D721Med (cell line): ENCODE results near the gene SLC22A17.

ENCODE experiments used
- DNase-seq: peaks from one replicate; pipeline ENCODE4 v3.0.0; 2011; ENCODE audit warnings: low spot score; ENCODE audit not compliant: insufficient read length
- FAIRE-seq: peaks from 2 replicates; lab custom pipeline; 2011; peaks lifted over from hg19 to GRCh38; lab: Jason Lieb, UNC
- CTCF ChIP-seq: IDR thresholded peaks from 2 replicates; pipeline ENCODE4 v1.5.1; 2012; ENCODE audit warnings: mild to moderate bottlenecking, control low read depth; ENCODE audit not compliant: insufficient read depth; ENCODE audit errors: missing control alignments

SLC22A17 gene

DNA sequence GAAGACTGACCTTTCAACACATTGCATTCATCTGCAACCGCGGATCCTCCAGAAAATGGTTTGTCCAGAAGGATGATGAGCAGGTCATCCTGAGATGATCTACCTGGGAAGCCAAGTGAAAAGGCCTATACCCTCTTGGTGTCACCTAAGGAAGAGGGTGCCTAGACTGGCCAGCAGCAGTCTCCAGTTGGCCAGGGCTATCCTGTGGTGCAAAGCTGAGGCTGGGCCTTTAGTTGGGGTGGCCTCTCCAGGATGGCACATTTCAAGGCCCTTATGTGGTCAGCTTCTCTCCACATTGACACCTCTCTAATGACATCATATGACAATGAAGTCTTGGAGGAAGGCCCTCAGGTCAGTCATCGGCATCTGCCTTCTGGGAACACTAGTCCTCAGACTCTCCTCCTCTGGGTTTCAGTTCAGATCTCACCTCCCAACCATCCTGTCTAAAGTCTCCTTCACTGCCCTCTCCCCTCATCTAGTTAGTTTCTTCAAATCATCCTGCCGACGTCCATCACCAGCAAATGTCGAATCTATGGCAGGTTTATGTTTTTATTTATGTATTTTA is 3.3 kb upstream of the SLC22A17 start:
- FAIRE-seq (no peak), DNase-seq (no peak)
- no peak for TF ChIP-seq CTCF

DNA sequence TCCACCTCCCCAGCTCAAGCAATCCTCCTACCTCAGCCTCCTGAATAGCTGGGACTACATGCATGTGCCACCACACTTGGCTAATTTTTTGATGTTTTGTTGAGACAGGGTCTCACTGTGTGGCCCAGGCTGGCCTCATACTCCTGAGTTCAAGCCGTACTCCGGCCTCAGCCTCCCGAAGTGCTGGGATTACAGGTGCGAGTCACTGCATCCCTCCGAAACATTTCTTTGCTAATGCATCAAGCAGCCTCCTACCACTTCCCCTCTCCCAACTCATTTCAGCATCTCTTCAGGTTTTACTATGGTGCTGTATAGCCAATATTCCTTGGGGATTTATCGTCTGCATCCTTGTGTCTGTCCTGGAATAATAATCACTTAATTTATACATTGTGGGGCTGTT is 2.3 kb upstream of the SLC22A17 start:
- no peak for FAIRE-seq
- no peak for TF ChIP-seq CTCF
- no peak for DNase-seq

- no peak for TF ChIP-seq CTCF
- FAIRE-seq, result no peak
- DNase-seq, result no peak
Observed at GRCh38 chr14:23353433-23353780, 720 bp upstream of the SLC22A17 start.

- TF ChIP-seq CTCF, result no peak
- DNase-seq, result peak; percentile 55
- no peak for FAIRE-seq
Observed at GRCh38 chr14:23351681-23352505, 794 bp downstream of the SLC22A17 start.

GRCh38 chr14:23349156-23349845 is 3.4 kb downstream of the SLC22A17 start:
- DNase-seq (no peak), FAIRE-seq (no peak)
- TF ChIP-seq CTCF, result no peak

GRCh38 chr14:23348297-23348655 is 4.4 kb downstream of the SLC22A17 start:
- no peak for FAIRE-seq
- DNase-seq, result no peak
- TF ChIP-seq CTCF, result no peak
